ENCODE results near the gene TTC21B. TPM values are rescaled to one million over a fixed set of nuclear protein-coding genes. Genes with fewer than 3 reads are reported as not detected.

Gene TTC21B
- polyA plus RNA-seq, 1 donor = 17.8 TPM

GRCh38 chr2:165959371-165959770, 5.8 kb upstream of the TTC21B start:
- H3K27ac ChIP-seq (ENCODE audit: low read length) = no peak overlapping the region
- peaks cover 4% of the 10 kb centered on the region for H3K9me3 ChIP-seq (ENCODE audit: control insufficient read depth, low read depth, low read length)
- peaks cover 5% of the 10 kb centered on the region for H3K4me1 ChIP-seq (ENCODE audit: control insufficient read depth, insufficient read depth, low read length)
- DNase-seq = no peak
- 93% methylated on average over 3 of the region's 4 CpGs for WGBS (ENCODE audit: insufficient coverage, low lambda C conversion rate)
- no peaks in the 10 kb centered on the region for H3K27me3 ChIP-seq (ENCODE audit: control insufficient read depth, insufficient read depth, low read length)
- H3K4me3 ChIP-seq (ENCODE audit: low read length) = no peak overlapping the region
- H3K36me3 ChIP-seq (ENCODE audit: control insufficient read depth, insufficient read depth, low read length) = no peaks in the 10 kb centered on the region

DNA sequence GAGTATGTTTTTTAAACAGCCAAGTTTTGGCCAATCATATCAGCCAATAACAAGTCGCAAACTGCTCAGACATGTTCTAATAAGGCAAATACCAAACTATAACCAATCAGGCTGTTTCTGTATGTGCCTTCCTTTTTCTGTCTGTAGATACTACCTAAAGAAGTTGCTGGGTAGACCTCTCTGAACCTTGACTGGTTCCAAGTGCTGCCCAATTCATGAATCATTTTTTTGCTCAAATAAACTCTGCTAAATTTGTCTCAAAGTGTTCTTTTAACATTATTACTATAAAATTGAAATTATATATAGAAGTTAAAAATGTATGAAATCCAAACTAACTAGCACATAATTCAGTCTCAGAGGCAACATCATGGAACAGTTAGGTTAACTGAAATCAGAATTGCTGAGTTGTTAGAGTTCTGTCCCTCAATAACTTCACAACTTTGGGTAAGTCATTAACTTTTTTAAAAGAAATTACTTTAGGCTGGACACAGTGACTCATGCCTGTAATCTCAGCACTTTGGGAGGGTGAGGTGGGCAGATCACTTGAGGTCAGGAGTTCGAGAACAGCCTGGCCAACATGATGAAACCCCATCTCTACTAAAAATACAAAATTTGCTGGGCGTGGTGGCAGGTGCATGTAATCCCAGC, 4.9 kb upstream of the TTC21B start:
- Histone ChIP-seq H3K4me3 (ENCODE audit: low read length) (no peak overlapping the region), H3K9me3 (ENCODE audit: control insufficient read depth, low read depth, low read length) (peaks cover 4% of the 10 kb centered on the region), H3K27me3 (ENCODE audit: control insufficient read depth, insufficient read depth, low read length) (no peaks in the 10 kb centered on the region), H3K36me3 (ENCODE audit: control insufficient read depth, insufficient read depth, low read length) (no peaks in the 10 kb centered on the region), H3K27ac (ENCODE audit: low read length) (no peak overlapping the region), H3K4me1 (ENCODE audit: control insufficient read depth, insufficient read depth, low read length) (peaks cover 6% of the 10 kb centered on the region)
- no peak for DNase-seq
- WGBS (ENCODE audit: insufficient coverage, low lambda C conversion rate) = no CpG with 5 or more reads among the region's 3 CpGs

DNA sequence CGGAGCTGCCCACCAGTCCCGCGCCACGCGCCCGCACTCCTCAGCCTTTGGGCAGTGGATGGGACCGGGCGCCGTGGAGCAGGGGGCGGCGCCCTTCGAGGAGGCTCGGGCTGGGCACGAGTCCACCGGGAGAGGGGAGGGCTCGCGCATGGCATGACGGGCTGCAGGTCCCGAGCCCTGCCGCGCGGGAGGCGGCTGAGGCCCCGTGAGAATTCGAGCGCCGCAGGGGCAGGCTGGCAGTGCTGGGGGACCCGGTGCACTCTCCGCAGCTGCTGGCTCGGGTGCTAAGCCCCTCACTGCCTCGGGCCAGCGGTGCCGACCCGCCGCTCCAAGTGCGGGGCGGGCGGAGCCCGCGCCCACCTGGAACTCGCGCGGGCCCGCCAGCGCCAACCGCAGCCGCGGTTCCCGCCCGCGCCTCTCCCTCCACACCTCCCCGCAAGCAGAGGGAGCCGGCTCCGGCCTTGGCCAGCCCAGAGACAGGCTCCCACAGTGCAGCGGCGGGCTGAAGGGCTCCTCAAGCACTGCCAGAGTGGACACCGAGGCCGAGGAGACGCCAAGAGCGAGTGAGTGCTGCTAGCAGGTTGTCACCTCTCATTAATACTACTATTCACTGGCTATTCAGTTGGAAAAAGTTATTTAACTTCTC, 3.6 kb upstream of the TTC21B start:
- H3K27ac ChIP-seq (ENCODE audit: low read length) = no peak overlapping the region
- H3K27me3 ChIP-seq (ENCODE audit: control insufficient read depth, insufficient read depth, low read length) = no peaks in the 10 kb centered on the region
- peaks cover 4% of the 10 kb centered on the region for H3K9me3 ChIP-seq (ENCODE audit: control insufficient read depth, low read depth, low read length)
- DNase-seq = no peak
- H3K4me3 ChIP-seq (ENCODE audit: low read length) = no peak overlapping the region
- H3K4me1 ChIP-seq (ENCODE audit: control insufficient read depth, insufficient read depth, low read length) = peaks cover 11% of the 10 kb centered on the region
- no CpG with 5 or more reads among the region's 60 CpGs for WGBS (ENCODE audit: insufficient coverage, low lambda C conversion rate)
- H3K36me3 ChIP-seq (ENCODE audit: control insufficient read depth, insufficient read depth, low read length) = no peaks in the 10 kb centered on the region

GRCh38 chr2:165953306-165953654, 296 bp downstream of the TTC21B start:
- peak overlapping the region; percentile 76 for H3K4me3 ChIP-seq (ENCODE audit: low read length)
- H3K27ac ChIP-seq (ENCODE audit: low read length) = peak overlapping the region; percentile 86
- WGBS (ENCODE audit: insufficient coverage, low lambda C conversion rate) = no CpG with 5 or more reads among the region's 24 CpGs
- peaks cover 12% of the 10 kb centered on the region for H3K4me1 ChIP-seq (ENCODE audit: control insufficient read depth, insufficient read depth, low read length)
- H3K27me3 ChIP-seq (ENCODE audit: control insufficient read depth, insufficient read depth, low read length) = no peaks in the 10 kb centered on the region
- peaks cover 4% of the 10 kb centered on the region for H3K36me3 ChIP-seq (ENCODE audit: control insufficient read depth, insufficient read depth, low read length)
- peaks cover 4% of the 10 kb centered on the region for H3K9me3 ChIP-seq (ENCODE audit: control insufficient read depth, low read depth, low read length)
- DNase-seq = no peak

DNA sequence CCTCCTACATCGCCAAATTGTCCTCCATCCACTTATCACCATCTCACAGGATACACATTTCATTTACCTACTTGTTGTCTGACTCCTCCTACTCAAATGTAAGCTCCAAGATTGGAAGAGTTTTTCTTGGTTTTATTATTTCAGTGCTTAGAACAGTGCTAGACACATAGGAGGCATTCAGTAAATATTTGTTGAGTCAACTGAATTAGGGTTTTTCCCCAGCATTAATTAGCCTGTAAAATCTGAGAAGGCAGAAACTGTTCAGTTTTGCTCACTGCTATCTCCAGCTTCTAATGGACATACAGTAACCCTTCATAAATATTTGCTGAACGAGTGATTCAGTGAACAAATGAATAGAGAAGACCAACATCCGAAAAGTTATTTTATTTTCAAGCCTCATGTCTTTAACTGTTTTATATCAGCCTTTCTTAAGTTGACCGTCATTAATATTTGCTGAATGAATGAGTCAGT, 800 bp downstream of the TTC21B start:
- Histone ChIP-seq H3K27ac (ENCODE audit: low read length) (peak overlapping the region; percentile 86), H3K4me3 (ENCODE audit: low read length) (peak overlapping the region; percentile 76), H3K4me1 (ENCODE audit: control insufficient read depth, insufficient read depth, low read length) (peaks cover 12% of the 10 kb centered on the region), H3K36me3 (ENCODE audit: control insufficient read depth, insufficient read depth, low read length) (peaks cover 6% of the 10 kb centered on the region), H3K27me3 (ENCODE audit: control insufficient read depth, insufficient read depth, low read length) (no peaks in the 10 kb centered on the region), H3K9me3 (ENCODE audit: control insufficient read depth, low read depth, low read length) (peaks cover 4% of the 10 kb centered on the region)
- peak; percentile 4 to 32 for DNase-seq
- 10% methylated on average over 2 of the region's 4 CpGs for WGBS (ENCODE audit: insufficient coverage, low lambda C conversion rate)

DNA sequence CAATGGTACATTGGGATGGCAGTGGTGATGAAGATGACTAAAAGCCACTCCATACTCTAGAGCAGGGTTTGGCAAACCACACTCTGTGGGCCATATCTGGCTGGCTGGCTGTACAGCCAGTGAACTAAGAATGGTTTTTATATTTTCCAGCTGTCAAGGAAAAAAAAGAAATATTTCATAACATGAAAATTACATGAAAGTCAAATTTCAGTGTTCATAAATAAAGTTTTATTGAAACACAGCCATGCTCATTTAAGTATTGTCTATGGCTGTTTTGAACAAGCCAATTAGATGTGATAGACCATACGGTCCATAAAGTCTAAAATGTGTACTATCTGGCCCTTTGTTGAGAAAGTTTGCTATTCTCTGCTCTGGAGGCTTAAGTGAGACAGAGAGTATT, 1.5 kb downstream of the TTC21B start:
- peaks cover 10% of the 10 kb centered on the region for H3K36me3 ChIP-seq (ENCODE audit: control insufficient read depth, insufficient read depth, low read length)

GRCh38 chr2:165950438-165950837, 3.1 kb downstream of the TTC21B start:
- Histone ChIP-seq H3K9me3 (ENCODE audit: control insufficient read depth, low read depth, low read length) (no peaks in the 10 kb centered on the region), H3K4me3 (ENCODE audit: low read length) (no peak overlapping the region), H3K27ac (ENCODE audit: low read length) (no peak overlapping the region), H3K4me1 (ENCODE audit: control insufficient read depth, insufficient read depth, low read length) (peaks cover 12% of the 10 kb centered on the region), H3K36me3 (ENCODE audit: control insufficient read depth, insufficient read depth, low read length) (peaks cover 13% of the 10 kb centered on the region), H3K27me3 (ENCODE audit: control insufficient read depth, insufficient read depth, low read length) (no peaks in the 10 kb centered on the region)
- no peak for DNase-seq
- WGBS (ENCODE audit: insufficient coverage, low lambda C conversion rate) = no CpG with 5 or more reads among the region's 3 CpGs

More for the DNA sequence above, 1.5 kb downstream of the TTC21B start:
- H3K4me3 ChIP-seq (ENCODE audit: low read length) = no peak overlapping the region
- no CpG with 5 or more reads among the region's 1 CpG for WGBS (ENCODE audit: insufficient coverage, low lambda C conversion rate)
- H3K4me1 ChIP-seq (ENCODE audit: control insufficient read depth, insufficient read depth, low read length) = peaks cover 12% of the 10 kb centered on the region
- H3K9me3 ChIP-seq (ENCODE audit: control insufficient read depth, low read depth, low read length) = peaks cover 4% of the 10 kb centered on the region
- H3K27me3 ChIP-seq (ENCODE audit: control insufficient read depth, insufficient read depth, low read length) = no peaks in the 10 kb centered on the region
- DNase-seq = no peak
- H3K27ac ChIP-seq (ENCODE audit: low read length) = no peak overlapping the region

GRCh38 chr2:165941827-165942226, 11.7 kb downstream of the TTC21B start:
- Histone ChIP-seq H3K4me3 (ENCODE audit: low read length) (no peak overlapping the region), H3K9me3 (ENCODE audit: control insufficient read depth, low read depth, low read length) (no peaks in the 10 kb centered on the region), H3K27ac (ENCODE audit: low read length) (no peak overlapping the region), H3K4me1 (ENCODE audit: control insufficient read depth, insufficient read depth, low read length) (no peaks in the 10 kb centered on the region), H3K27me3 (ENCODE audit: control insufficient read depth, insufficient read depth, low read length) (no peaks in the 10 kb centered on the region), H3K36me3 (ENCODE audit: control insufficient read depth, insufficient read depth, low read length) (peaks cover 29% of the 10 kb centered on the region)
- WGBS (ENCODE audit: insufficient coverage, low lambda C conversion rate) = 100% methylated on average over 1 of the region's 1 CpG
- no peak for DNase-seq

GRCh38 chr2:165938237-165938636, 15.3 kb downstream of the TTC21B start:
- peaks cover 31% of the 10 kb centered on the region for H3K36me3 ChIP-seq (ENCODE audit: control insufficient read depth, insufficient read depth, low read length)

DNA sequence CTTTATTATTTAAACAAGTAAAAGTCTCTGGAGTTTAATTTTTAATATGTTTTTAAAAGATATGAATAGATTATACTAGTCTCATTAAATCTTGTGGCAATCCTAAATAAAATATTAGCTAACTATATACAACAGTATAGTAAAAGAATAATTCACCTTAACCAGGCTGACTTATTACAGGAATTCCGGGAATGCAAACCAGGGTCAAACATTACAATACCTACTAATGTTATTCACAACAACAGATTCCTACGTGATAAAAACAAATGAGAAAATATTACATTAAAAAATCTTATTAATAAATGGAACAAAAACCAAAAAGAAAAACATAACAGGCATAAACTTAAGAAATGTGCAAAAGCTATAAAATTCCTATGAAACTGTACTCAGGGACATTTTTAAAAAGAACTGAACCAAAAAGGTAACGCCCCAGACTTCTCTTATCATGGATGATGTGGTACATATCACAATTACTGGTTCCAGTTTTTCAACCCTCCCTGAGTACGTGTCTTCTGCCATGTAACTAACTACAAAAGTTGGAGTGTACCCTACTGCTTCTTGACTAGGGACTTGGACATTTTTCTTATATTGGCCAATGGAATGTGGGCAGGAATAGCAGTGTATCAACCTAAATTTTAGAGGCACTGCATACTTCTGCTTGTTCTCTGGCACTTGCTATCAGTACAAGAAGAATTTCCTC, 20.2 kb downstream of the TTC21B start:
- Histone ChIP-seq H3K36me3 (ENCODE audit: control insufficient read depth, insufficient read depth, low read length) (peaks cover 25% of the 10 kb centered on the region), H3K4me3 (ENCODE audit: low read length) (no peak overlapping the region), H3K27ac (ENCODE audit: low read length) (no peak overlapping the region), H3K9me3 (ENCODE audit: control insufficient read depth, low read depth, low read length) (no peaks in the 10 kb centered on the region), H3K4me1 (ENCODE audit: control insufficient read depth, insufficient read depth, low read length) (no peaks in the 10 kb centered on the region), H3K27me3 (ENCODE audit: control insufficient read depth, insufficient read depth, low read length) (no peaks in the 10 kb centered on the region)
- no peak for DNase-seq
- WGBS (ENCODE audit: insufficient coverage, low lambda C conversion rate) = 86% methylated on average over 1 of the region's 4 CpGs

More at GRCh38 chr2:165938237-165938636, 15.3 kb downstream of the TTC21B start:
- no peak overlapping the region for H3K27ac ChIP-seq (ENCODE audit: low read length)
- no peak for DNase-seq
- H3K27me3 ChIP-seq (ENCODE audit: control insufficient read depth, insufficient read depth, low read length) = no peaks in the 10 kb centered on the region
- no CpG with 5 or more reads among the region's 1 CpG for WGBS (ENCODE audit: insufficient coverage, low lambda C conversion rate)
- H3K9me3 ChIP-seq (ENCODE audit: control insufficient read depth, low read depth, low read length) = no peaks in the 10 kb centered on the region
- H3K4me3 ChIP-seq (ENCODE audit: low read length) = no peak overlapping the region
- no peaks in the 10 kb centered on the region for H3K4me1 ChIP-seq (ENCODE audit: control insufficient read depth, insufficient read depth, low read length)

Data from large intestine (tissue), 3 donors.